ENCODE measurements around the gene HPGDS.

- TF ChIP-seq GABPB1 (CRISPR knock-in tag; IDR thresholded peaks at IDR 0.05) (no peak), TARDBP (CRISPR knock-in tag; IDR thresholded peaks at IDR 0.05) (no peak), BRF2 (CRISPR knock-in tag; IDR thresholded peaks at IDR 0.05) (no peak), CTCF (CRISPR knock-in tag; IDR thresholded peaks at IDR 0.05) (no peak), SNAPC5 (CRISPR knock-in tag; IDR thresholded peaks at IDR 0.05; ENCODE audit: borderline replicate concordance) (no peak), ARID3A (IDR thresholded peaks at IDR 0.05; ENCODE audit: low read depth, low read length) (no peak), CBX1 (IDR thresholded peaks at IDR 0.05; ENCODE audit: low read depth) (no peak), PHF8 (CRISPR knock-in tag; IDR thresholded peaks at IDR 0.05) (no peak), ZNF451 (CRISPR knock-in tag; IDR thresholded peaks at IDR 0.05) (no peak), CREM (IDR thresholded peaks at IDR 0.05) (no peak), CREM (CRISPR knock-in tag; IDR thresholded peaks at IDR 0.05) (no peak), ZXDC (CRISPR knock-in tag; IDR thresholded peaks at IDR 0.05) (no peak), HMGXB4 (CRISPR knock-in tag; IDR thresholded peaks at IDR 0.05; ENCODE audit: borderline replicate concordance in 1 of 2, low read depth in 1 of 2) (no peak), JUN (CRISPR knock-in tag; IDR thresholded peaks at IDR 0.05) (no peak), ZNF580 (CRISPR knock-in tag; IDR thresholded peaks at IDR 0.05; ENCODE audit: borderline replicate concordance, low read depth) (no peak)
These were observed 6.0 kb upstream of the HPGDS start for GRCh38 chr4:94348666-94349065.

Measured in HepG2 (cell line).